Activated naive CD4-positive, alpha-beta T cell treated with anti-CD3 and anti-CD28 coated beads, Interleukin-2, amount 10 ng/mL, durations not matched to agents 7 days and 5 days (primary cell): ENCODE data around the gene AKR7A2.
A peak's percentile ranks its signal among the peaks of the same experiment; 100 is the strongest.

Experiments
- CTCF ChIA-PET: fragments of 350-600 bp; sonication (Branson Sonifier 250); formaldehyde crosslinking; loops from one replicate; lab custom pipeline; 2021; ENCODE audit warnings: antibody characterized with exemption; lab: Charles Lee
- DNase-seq: peaks from one replicate; pipeline ENCODE4 v3.0.0-alpha.2; 2020
- H3K27ac Mint-ChIP-seq: one replicate; pipeline ENCODE4 v1.8.0; 2021; ENCODE audit warnings: mild to moderate bottlenecking, moderate library complexity, mixed read lengths
- H3K27me3 Mint-ChIP-seq: one replicate; pipeline ENCODE4 v1.8.0; 2021; ENCODE audit warnings: mild to moderate bottlenecking, mixed read lengths
- H3K36me3 Mint-ChIP-seq: one replicate; pipeline ENCODE4 v1.8.0; 2021; ENCODE audit warnings: mixed read lengths
- H3K4me1 Mint-ChIP-seq: one replicate; pipeline ENCODE4 v1.8.0; 2021; ENCODE audit warnings: mixed read lengths
- H3K4me3 Mint-ChIP-seq: one replicate; pipeline ENCODE4 v1.8.0; 2021; ENCODE audit warnings: mild to moderate bottlenecking, moderate library complexity, mixed read lengths
- H3K9me3 Mint-ChIP-seq: one replicate; pipeline ENCODE4 v1.8.0; 2021; ENCODE audit warnings: mixed read lengths

Gene AKR7A2

DNA sequence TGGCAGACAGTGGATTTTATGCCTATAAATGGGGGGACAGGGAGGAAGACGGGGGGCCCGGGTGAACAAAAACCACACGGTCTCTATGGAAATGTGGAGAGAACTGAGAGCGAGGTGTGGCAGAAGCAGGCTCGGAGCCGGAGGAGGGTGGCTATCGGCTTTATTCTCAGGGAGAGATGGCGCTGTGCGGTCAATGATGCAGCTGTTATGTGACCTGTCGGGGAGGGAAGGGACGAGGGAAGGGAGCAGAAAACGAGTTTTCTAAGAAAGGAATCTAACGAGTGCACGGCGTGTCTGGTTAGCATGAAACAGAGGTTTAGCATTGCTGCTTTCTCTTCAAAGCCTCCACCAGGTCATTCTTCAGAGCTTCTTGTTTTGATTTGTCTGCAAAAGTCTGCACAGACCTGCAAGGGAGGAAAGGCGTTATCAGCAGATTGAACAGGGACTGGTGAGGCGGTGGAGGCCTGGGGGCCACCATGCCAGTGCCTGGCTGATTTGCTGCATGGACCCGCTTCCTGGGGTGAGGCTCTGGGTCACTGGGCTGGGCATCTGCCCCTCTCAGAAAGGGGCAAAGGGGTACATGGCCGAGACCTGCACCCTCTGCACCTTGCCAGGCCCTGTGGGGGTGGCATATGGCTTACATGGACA lies 27.4 kb upstream of the AKR7A2 start:
- CTCF ChIA-PET: no interaction called here
- no peaks in the 10 kb centered on the region for H3K27me3 Mint-ChIP-seq

DNA sequence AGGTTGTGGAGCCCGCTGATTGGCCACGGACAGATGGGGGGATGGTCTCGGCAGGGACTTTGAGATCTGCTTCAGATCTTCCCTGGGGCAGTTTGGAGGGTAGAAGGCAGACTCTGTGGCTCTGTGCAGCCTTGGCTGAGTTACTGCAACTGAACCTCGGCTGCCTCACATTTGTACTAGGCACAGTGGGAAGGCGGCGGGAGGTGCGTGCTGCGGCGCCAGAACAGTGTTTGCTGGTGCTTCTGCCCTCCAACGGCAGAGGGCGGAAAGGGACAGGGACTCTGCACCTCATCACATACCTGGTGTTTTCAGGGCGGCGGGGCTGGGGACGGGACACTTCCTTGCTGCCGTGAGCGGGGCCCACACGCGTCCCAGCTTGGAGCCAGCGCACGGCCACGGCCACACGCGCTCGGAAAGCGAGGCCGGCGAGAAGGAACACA lies 26.4 kb upstream of the AKR7A2 start:
- CTCF ChIA-PET: no interaction called here
- DNase-seq: no peak
- Mint-ChIP-seq H3K36me3 (peaks cover 30% of the 10 kb centered on the region), H3K27ac (peak overlapping the region; percentile 55), H3K4me1 (no peaks in the 10 kb centered on the region), H3K27me3 (no peaks in the 10 kb centered on the region), H3K4me3 (no peak overlapping the region), H3K9me3 (no peaks in the 10 kb centered on the region)

More for the DNA sequence above, 27.4 kb upstream of the AKR7A2 start:
- no peaks in the 10 kb centered on the region for H3K9me3 Mint-ChIP-seq
- no peaks in the 10 kb centered on the region for H3K4me1 Mint-ChIP-seq
- no peak for DNase-seq
- H3K27ac Mint-ChIP-seq: no peak overlapping the region
- H3K36me3 Mint-ChIP-seq: peaks cover 36% of the 10 kb centered on the region
- no peak overlapping the region for H3K4me3 Mint-ChIP-seq

DNA sequence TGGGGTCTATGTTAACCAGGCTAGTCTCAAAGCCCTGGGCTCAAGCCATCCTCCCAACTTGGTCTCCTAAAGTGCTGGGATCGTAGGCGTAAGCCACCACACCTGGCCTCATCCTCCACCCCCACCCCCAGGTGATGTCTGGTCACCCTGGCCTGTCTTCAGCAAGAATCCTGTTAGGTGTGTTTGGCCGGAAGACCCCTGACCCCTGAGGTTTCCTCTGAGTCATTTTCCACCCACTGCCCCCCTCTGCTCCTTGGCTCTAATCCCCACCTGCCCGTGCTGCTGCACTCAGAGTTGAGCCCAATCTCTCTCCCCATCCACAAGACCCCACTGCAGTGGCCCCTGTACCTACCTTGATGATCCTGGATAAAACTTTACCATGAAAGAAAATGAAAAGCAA lies 25.3 kb upstream of the AKR7A2 start:
- Mint-ChIP-seq H3K27me3 (no peaks in the 10 kb centered on the region), H3K4me3 (no peak overlapping the region), H3K9me3 (no peaks in the 10 kb centered on the region), H3K4me1 (no peaks in the 10 kb centered on the region), H3K27ac (peak overlapping the region; percentile 49), H3K36me3 (peaks cover 26% of the 10 kb centered on the region)
- DNase-seq: no peak
- CTCF ChIA-PET: no interaction called here

DNA sequence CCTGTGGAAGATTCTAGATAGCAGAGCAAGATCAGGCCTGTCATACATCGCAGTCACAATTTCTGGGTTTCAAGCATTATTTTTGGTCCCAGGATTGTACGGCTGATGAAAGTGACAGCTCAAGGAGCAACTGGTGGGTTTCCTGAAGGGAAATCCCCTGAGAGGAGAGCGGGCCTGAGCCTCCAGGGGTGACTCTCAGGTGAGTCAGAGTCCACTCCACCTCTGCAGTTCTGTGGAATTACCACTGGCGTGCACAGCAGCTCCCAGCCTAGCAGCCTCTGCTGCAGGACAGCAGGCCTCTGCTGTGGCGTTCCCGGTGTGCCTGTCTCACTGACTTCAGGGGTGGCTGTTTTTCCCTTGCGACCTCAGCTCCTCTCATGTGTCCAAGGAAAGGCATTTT lies 24.6 kb upstream of the AKR7A2 start:
- Mint-ChIP-seq H3K36me3 (peaks cover 22% of the 10 kb centered on the region), H3K27ac (no peak overlapping the region), H3K4me1 (no peaks in the 10 kb centered on the region), H3K9me3 (no peaks in the 10 kb centered on the region), H3K4me3 (no peak overlapping the region), H3K27me3 (no peaks in the 10 kb centered on the region)
- no peak for DNase-seq
- CTCF ChIA-PET: no interaction called here

DNA sequence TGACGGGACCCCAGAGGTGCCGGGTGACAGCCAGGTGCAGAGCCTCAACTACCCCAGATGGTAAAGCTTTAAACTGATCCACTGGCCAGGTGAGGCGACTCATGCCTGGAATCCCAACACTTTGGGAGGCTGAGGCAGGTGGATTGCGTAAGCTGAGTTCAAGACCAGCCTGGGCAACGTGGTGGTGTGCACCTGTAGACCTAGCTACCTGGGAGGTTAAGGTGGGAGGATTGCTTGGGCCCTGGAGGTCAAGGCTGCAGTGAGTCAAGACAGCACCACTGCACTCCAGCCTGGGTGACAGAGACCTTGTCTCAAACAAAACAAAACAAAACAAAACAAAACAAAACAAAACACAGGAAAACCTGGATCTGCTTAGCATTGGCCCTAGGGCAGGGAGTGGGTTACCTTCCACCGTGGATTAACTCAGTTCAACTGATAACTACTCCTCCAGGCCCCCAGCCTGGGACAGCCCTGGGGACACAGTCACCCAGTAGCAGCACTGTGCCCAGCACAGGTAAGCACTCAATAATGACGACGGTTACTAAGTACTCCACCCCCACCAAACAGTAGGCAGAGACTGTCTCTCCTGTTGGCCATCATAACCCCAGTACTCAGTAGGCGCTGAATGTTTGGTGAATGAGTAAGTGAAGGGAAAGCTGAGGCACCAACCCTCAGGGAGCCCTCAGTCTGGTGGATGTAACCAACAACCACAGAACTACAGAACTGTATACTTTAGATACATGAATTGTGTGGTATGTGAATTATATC lies 21.8 kb upstream of the AKR7A2 start:
- Mint-ChIP-seq H3K4me3 (no peak overlapping the region), H3K36me3 (peaks cover 8% of the 10 kb centered on the region), H3K27ac (no peak overlapping the region), H3K9me3 (no peaks in the 10 kb centered on the region), H3K4me1 (no peaks in the 10 kb centered on the region), H3K27me3 (no peaks in the 10 kb centered on the region)
- CTCF ChIA-PET: no interaction called here
- DNase-seq: no peak

DNA sequence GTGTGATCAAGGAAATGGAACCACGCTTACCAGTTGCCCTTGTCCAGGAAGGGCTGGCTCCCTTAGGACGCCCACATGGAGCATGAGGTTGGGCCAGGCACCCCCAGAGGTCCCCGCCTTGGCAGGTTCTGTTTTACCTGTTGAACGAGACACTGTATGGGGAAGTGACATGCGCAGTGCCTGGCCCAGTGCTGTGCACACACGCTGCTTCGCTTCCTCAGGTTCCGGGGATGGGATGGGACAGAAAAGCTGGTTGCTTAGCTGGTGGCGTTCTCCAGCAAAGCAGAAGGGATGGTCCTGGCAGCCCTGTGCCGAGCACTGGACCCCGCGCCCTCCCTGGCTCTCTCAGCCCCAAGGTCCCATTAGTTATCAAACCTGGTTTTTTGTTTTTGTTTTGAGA lies 20.9 kb upstream of the AKR7A2 start:
- Mint-ChIP-seq H3K27ac (no peak overlapping the region), H3K36me3 (peaks cover 4% of the 10 kb centered on the region), H3K4me1 (no peaks in the 10 kb centered on the region), H3K4me3 (no peak overlapping the region), H3K9me3 (no peaks in the 10 kb centered on the region), H3K27me3 (no peaks in the 10 kb centered on the region)
- CTCF ChIA-PET: no interaction called here
- no peak for DNase-seq

DNA sequence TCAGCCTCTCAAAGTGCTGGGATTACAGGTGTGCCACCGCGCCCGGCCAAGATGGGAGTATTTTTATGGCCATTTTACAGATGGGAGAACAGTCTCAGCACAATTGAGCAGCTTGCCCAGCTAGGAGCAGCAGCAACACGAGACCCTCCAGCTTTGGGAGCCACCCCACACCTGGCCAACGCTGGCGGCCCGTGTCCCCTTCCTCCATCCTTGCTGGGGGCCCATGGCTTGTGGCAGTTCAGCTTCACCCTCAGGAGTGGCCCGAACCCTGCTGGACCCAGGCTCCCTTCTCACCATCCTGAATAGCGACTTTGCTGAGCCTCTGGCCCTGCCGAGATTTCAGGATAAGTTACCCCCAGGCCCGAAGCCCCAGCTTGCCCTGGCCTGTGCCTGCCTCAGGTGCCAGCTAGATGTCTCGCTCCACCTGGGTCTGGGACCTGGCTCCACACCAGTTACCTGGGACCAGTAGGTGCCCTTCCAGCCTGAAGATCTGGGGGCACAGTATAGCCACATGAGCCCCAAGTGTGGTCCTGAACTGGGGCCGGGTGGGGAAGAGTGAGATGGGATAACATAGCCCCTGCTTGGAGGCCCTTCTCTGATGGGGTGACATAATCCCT lies 19.4 kb upstream of the AKR7A2 start:
- CTCF ChIA-PET: interaction anchor here (1.1 to 1.5 kb wide), 2 partner anchors 13 to 320 kb away, joined by 3 to 4 read pairs; no protein-coding TSS in a partner anchor
- H3K27ac Mint-ChIP-seq: no peak overlapping the region
- no peak overlapping the region for H3K4me3 Mint-ChIP-seq
- H3K36me3 Mint-ChIP-seq: no peaks in the 10 kb centered on the region
- H3K9me3 Mint-ChIP-seq: no peaks in the 10 kb centered on the region
- no peak for DNase-seq
- no peaks in the 10 kb centered on the region for H3K27me3 Mint-ChIP-seq
- no peaks in the 10 kb centered on the region for H3K4me1 Mint-ChIP-seq

DNA sequence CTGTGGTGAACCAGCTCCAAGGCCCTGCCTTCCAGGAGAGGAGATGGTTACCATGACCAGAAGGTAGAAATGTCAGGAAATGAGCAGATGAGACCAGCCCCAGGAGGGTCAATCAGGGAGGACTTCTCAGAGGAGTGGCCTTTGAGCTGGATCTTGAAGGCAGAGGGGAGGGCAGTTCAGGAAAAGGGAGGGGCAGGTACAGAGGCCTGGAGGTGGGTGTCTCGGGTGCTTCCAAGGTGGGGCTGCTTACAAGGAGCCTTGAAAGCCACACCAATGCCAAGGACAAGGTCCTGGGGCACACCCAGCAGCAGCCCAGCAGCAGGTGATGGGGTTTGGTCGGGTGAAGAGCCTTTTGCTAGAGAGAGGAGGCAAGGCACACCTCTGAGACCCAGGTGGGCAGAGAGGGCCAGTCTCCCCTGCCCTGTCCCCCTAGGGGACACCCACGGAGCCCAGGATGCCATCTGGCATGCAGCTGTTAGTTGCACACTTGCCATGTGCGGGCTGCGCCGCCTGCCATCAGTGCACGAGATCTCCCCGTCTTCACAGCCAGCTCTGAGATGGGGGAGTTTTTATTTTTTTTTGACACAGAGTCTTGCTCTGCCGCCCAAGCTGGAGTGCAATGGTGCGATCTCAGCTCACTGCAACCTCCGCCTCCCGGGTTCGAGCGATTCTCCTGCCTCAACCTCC lies 18.6 kb upstream of the AKR7A2 start:
- peak overlapping the region; percentile 58 for H3K27ac Mint-ChIP-seq
- H3K36me3 Mint-ChIP-seq: no peaks in the 10 kb centered on the region
- DNase-seq: no peak
- CTCF ChIA-PET: interaction anchor here (1.1 to 1.5 kb wide), 2 partner anchors 13 to 321 kb away, joined by 3 to 4 read pairs; no protein-coding TSS in a partner anchor
- H3K4me1 Mint-ChIP-seq: no peaks in the 10 kb centered on the region
- H3K4me3 Mint-ChIP-seq: no peak overlapping the region
- no peaks in the 10 kb centered on the region for H3K9me3 Mint-ChIP-seq
- H3K27me3 Mint-ChIP-seq: no peaks in the 10 kb centered on the region

DNA sequence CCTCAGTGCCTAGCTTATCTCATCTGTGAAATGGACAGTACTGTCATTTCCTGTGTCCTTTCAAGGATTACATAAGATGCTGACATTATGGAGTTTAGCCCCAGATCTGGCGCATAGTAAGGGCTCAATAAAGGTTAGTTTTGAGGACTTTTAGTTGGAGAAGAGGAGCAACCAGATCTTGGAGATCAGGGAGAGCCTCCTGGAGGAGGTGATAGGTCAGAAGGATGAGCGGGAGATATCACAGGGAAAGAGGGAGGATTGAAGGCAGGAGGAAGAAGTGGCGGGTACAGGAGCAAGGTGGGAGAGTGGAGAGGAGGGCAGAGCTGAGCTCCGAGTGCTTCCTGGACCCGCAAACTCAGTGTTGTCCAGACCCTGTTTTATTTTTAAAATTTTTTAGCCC lies 17.7 kb upstream of the AKR7A2 start:
- H3K4me3 Mint-ChIP-seq: no peak overlapping the region

DNA sequence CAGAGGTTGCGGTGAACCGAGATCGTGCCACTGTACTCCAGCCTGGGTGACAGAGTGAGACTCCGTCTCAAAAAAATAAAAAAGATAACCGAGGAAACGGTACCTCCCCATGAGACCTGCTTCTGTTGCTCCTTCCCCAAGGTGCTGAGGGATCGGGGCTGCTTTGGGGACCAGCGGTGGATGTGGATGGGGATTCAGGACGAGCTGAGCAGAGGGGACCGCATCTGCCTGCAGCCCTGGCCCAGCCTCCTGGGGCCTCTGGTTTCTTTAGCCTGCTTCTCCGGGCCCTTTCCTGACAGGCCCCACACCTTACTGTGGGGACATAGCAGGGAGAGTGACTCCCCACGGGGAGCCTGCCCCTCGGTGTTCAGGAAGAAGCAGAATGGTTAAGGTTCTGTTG lies 17.2 kb upstream of the AKR7A2 start:
- H3K27me3 Mint-ChIP-seq: no peaks in the 10 kb centered on the region

More for the DNA sequence above, 17.7 kb upstream of the AKR7A2 start:
- Mint-ChIP-seq H3K4me1 (no peaks in the 10 kb centered on the region), H3K27ac (no peak overlapping the region), H3K9me3 (no peaks in the 10 kb centered on the region), H3K36me3 (no peaks in the 10 kb centered on the region), H3K27me3 (no peaks in the 10 kb centered on the region)
- CTCF ChIA-PET: no interaction called here
- DNase-seq: no peak

DNA sequence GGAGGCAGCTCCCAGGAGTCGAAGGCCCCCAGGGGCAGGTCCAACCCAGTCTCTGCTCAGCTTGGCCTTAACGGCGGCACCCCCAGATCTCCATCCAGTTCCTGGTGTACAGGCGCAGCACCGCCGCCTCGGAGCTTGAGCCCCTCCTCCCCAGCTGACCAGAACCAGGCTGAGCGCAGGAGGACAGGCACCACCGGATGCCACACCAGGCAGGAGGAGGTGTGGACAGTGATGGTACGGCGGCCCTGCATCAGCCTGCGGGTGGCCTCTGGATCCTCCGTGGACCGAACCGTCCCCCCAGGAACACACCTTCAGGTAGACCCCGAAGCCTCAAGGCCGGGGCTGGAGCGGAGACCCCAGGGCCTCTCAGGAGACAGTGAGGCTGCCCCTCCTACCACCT lies 16.5 kb upstream of the AKR7A2 start:
- Mint-ChIP-seq H3K27ac (no peak overlapping the region), H3K4me3 (no peak overlapping the region), H3K4me1 (no peaks in the 10 kb centered on the region), H3K36me3 (no peaks in the 10 kb centered on the region), H3K27me3 (no peaks in the 10 kb centered on the region), H3K9me3 (no peaks in the 10 kb centered on the region)
- CTCF ChIA-PET: no interaction called here
- no peak for DNase-seq

More for the DNA sequence above, 17.2 kb upstream of the AKR7A2 start:
- H3K4me1 Mint-ChIP-seq: no peaks in the 10 kb centered on the region
- DNase-seq: no peak
- H3K36me3 Mint-ChIP-seq: no peaks in the 10 kb centered on the region
- no peak overlapping the region for H3K4me3 Mint-ChIP-seq
- CTCF ChIA-PET: no interaction called here
- no peaks in the 10 kb centered on the region for H3K9me3 Mint-ChIP-seq
- no peak overlapping the region for H3K27ac Mint-ChIP-seq

DNA sequence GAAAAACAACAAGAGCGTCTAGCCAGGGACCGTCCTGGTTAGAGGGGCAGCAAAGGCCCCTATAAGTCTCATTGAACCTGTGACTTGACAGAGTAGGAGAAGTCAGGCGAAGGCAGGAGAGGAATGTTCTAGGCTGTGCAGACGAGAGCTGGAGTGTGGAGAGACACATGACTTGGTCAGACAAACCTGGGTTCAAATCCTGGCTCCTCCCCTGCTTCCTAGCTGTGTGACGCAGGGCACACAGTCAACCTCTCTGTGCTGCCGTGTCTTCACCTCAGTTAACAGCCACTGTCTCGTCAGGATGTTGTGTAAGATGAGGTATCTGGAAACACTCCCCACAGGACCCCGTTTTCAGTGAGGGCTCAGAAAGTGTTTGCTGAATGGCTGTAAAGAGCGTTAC lies 15.8 kb upstream of the AKR7A2 start:
- CTCF ChIA-PET: no interaction called here
- Mint-ChIP-seq H3K4me1 (no peaks in the 10 kb centered on the region), H3K27me3 (no peaks in the 10 kb centered on the region), H3K4me3 (no peak overlapping the region), H3K9me3 (no peaks in the 10 kb centered on the region), H3K27ac (no peak overlapping the region), H3K36me3 (no peaks in the 10 kb centered on the region)
- DNase-seq: no peak

DNA sequence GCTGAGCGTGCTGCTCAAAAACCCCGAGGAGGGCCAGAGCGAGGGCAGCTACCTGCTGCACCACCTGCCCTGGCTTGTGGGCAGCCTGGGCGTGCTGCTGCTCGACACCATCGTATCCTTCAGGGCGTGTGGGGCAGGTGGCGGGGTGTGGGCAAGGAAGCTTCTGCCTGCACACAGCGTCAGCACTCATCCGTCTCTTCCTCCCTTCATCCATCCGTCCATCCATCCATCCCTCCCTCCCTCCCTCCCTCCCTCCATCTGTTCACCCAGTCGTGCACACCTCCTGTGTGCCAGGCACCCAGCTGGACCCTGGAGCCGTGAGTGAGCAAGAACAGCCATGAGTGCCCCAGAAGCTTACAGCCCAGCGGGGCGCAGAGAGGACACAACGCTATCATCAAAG lies 15.4 kb upstream of the AKR7A2 start:
- Mint-ChIP-seq H3K27ac (no peak overlapping the region), H3K27me3 (no peaks in the 10 kb centered on the region), H3K4me3 (no peak overlapping the region)

DNA sequence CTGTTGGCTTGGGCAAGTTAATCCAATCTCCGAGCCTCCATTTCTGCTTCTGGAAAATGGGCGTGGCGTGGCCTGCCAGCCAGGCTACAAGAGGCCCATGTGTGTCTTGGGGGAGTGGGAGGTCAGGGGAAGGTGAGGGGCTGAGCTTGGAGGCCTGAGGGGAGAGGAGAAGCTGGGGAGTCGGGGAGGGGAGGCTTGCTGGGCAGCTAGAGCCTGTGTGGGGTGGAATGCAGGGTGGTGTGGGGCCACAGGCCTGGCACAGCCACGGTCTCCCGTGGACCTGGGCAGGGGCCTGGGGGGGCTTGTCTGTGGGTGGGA lies 14.8 kb upstream of the AKR7A2 start:
- no peak overlapping the region for H3K4me3 Mint-ChIP-seq
- no peak for DNase-seq
- H3K9me3 Mint-ChIP-seq: no peaks in the 10 kb centered on the region
- peak overlapping the region; percentile 72 for H3K27ac Mint-ChIP-seq
- CTCF ChIA-PET: no interaction called here
- no peaks in the 10 kb centered on the region for H3K36me3 Mint-ChIP-seq
- no peaks in the 10 kb centered on the region for H3K4me1 Mint-ChIP-seq
- no peaks in the 10 kb centered on the region for H3K27me3 Mint-ChIP-seq

More for the DNA sequence above, 15.4 kb upstream of the AKR7A2 start:
- H3K36me3 Mint-ChIP-seq: no peaks in the 10 kb centered on the region
- CTCF ChIA-PET: no interaction called here
- no peak for DNase-seq
- no peaks in the 10 kb centered on the region for H3K9me3 Mint-ChIP-seq
- H3K4me1 Mint-ChIP-seq: no peaks in the 10 kb centered on the region
